ENCODE data around the gene GTF2F2.

GRCh38 chr13:45231305-45231704 lies 111.0 kb downstream of the GTF2F2 start:
- no peak for TF ChIP-seq TAF1 (IDR thresholded peaks at IDR 0.05; ENCODE audit: low read depth, low read length)
- no peak for TF ChIP-seq POLR2AphosphoS5 (IDR thresholded peaks at IDR 0.05; ENCODE audit: low read depth, low read length)
- TF ChIP-seq POLR2A (IDR thresholded peaks at IDR 0.05; ENCODE audit: low read depth, low read length) = no peak
- TF ChIP-seq SPI1 (IDR thresholded peaks at IDR 0.05; ENCODE audit: low read depth, low read length) = no peak
- no peak for TF ChIP-seq PAX5 (IDR thresholded peaks at IDR 0.05; ENCODE audit: insufficient read depth, low read length, severe bottlenecking)
